Left lung (tissue), 10 donors: ENCODE data around the gene BCAS1. TPM values are rescaled to one million over a fixed set of nuclear protein-coding genes. Genes with fewer than 3 reads are reported as not detected.

Experiments used
- ATAC-seq: fragments of 200-7000 bp; cut with Tn5 transposase; one replicate; pipeline ENCODE4 v1.9.1; 2020; ENCODE audit warnings: moderate library complexity
- DNase-seq, 4 donors: peaks; one replicate each; pipeline ENCODE4 v3.0.0-alpha.2; 2013 to 2020
- H3K27ac ChIP-seq, 2 donors: fragments of 200-600 bp; sonication (generic) in 1 of 2; one replicate each; pipeline versions ENCODE4 v1.5.0 to v1.8.0; 2020 to 2021
- H3K27me3 ChIP-seq, 2 donors: fragments of 200-600 bp; sonication (generic) in 1 of 2; one replicate each; pipeline versions ENCODE4 v1.5.0 to v1.8.0; 2020 to 2021
- H3K36me3 ChIP-seq, 2 donors: fragments of 200-600 bp; sonication (generic) in 1 of 2; one replicate each; pipeline versions ENCODE4 v1.5.0 to v1.8.0; 2020 to 2021
- H3K4me1 ChIP-seq, 2 donors: fragments of 200-600 bp; one replicate each; pipeline ENCODE4 v1.8.0; 2021
- H3K4me3 ChIP-seq, 2 donors: fragments of 200-600 bp; sonication (generic) in 1 of 2; one replicate each; pipeline versions ENCODE4 v1.5.0 to v1.8.0; 2020 to 2021; ENCODE audit warnings: mild to moderate bottlenecking in 1 of 2
- H3K9me3 ChIP-seq, 2 donors: fragments of 200-600 bp; sonication (generic) in 1 of 2; one replicate each; pipeline versions ENCODE4 v1.5.0 to v1.8.0; 2020 to 2021
- CTCF ChIP-seq, 2 donors: fragments of 200-600 bp; sonication (generic) in 1 of 2; IDR thresholded peaks; one replicate each; pipeline versions ENCODE4 v1.5.0 to v1.8.0; 2021; ENCODE audit warnings: antibody characterized with exemption in 2 of 2
- intact Hi-C, 2 donors: fragments of 100-400 bp; cut with DNase I; formaldehyde crosslinking; loops; one replicate each; pipeline versions ENCODE4 v1.11.2 to v1.14.2; 2022
- polyA plus RNA-seq, 6 donors: library from polyadenylated mRNA; unstranded; fragments of 120-200 nt; gene quantifications; one replicate each; pipeline ENCODE4 v1.2.1, GENCODE V29; 2013; ENCODE audit not compliant: insufficient read length in 6 of 6
- total RNA-seq, 2 donors: library from RNA; stranded (reverse); fragmentation: NEBNext Ultra II Directional; extraction: Animal tissue kit (Norgen Biotek cat#: 25700); gene quantifications; one replicate each; pipeline ENCODE4 v1.2.1, GENCODE V29; 2021
- donor health status: DM: no; HTN: yes; CAD: no.
- donor health status: DM: no; HTN: no; CAD: no.

The BCAS1 gene
- total and polyA plus RNA-seq, 8 donors = 0.44 to 1.6 (median 0.81) TPM

- Histone ChIP-seq H3K36me3 (no peaks in the 10 kb centered on the region), H3K9me3 (no peaks in the 10 kb centered on the region), H3K27ac (no peak overlapping the region), H3K27me3 (peaks cover 0 to 10% of the 10 kb centered on the region in 2 donors), H3K4me3 (no peak overlapping the region), H3K4me1 (no peaks in the 10 kb centered on the region)
- TF ChIP-seq CTCF (IDR thresholded peaks at IDR 0.05) = no peak
- intact Hi-C loops = loop anchor here in 1 of 2 donors (5.0 kb wide), 1 partner anchor 100 kb away; no protein-coding TSS in a partner anchor
- no peak for ATAC-seq
- DNase-seq = no peak
These were observed 26.8 kb upstream of the BCAS1 start for GRCh38 chr20:54097236-54097529.

- ATAC-seq = no peak
- intact Hi-C loops = loop anchor here in 1 of 2 donors (5.0 kb wide), 1 partner anchor 101 kb away; no protein-coding TSS in a partner anchor
These were observed 25.4 kb upstream of the BCAS1 start for GRCh38 chr20:54095824-54096223.

GRCh38 chr20:54094268-54094580 lies 23.8 kb upstream of the BCAS1 start:
- no peak for TF ChIP-seq CTCF (IDR thresholded peaks at IDR 0.05)
- H3K27me3 ChIP-seq = peaks cover 0 to 10% of the 10 kb centered on the region in 2 donors
- ATAC-seq (no peak), DNase-seq (no peak)
- H3K36me3 ChIP-seq = no peaks in the 10 kb centered on the region
- no peaks in the 10 kb centered on the region for H3K4me1 ChIP-seq
- intact Hi-C loops = no loop called here
- no peak overlapping the region for H3K4me3 ChIP-seq
- no peak overlapping the region for H3K27ac ChIP-seq
- no peaks in the 10 kb centered on the region for H3K9me3 ChIP-seq

More at GRCh38 chr20:54095824-54096223, 25.4 kb upstream of the BCAS1 start:
- H3K27me3 ChIP-seq = peaks cover 0 to 10% of the 10 kb centered on the region in 2 donors
- no peak overlapping the region for H3K4me3 ChIP-seq
- H3K27ac ChIP-seq = no peak overlapping the region
- H3K9me3 ChIP-seq = no peaks in the 10 kb centered on the region
- no peak for TF ChIP-seq CTCF (IDR thresholded peaks at IDR 0.05)
- H3K36me3 ChIP-seq = no peaks in the 10 kb centered on the region
- no peak for DNase-seq
- H3K4me1 ChIP-seq = no peaks in the 10 kb centered on the region

- TF ChIP-seq CTCF (IDR thresholded peaks at IDR 0.05) = no peak
- no peaks in the 10 kb centered on the region for H3K4me1 ChIP-seq
- peaks cover 0 to 10% of the 10 kb centered on the region in 2 donors for H3K27me3 ChIP-seq
- intact Hi-C loops = no loop called here
- H3K27ac ChIP-seq = no peak overlapping the region
- no peak overlapping the region for H3K4me3 ChIP-seq
- ATAC-seq (no peak), DNase-seq (no peak)
- no peaks in the 10 kb centered on the region for H3K9me3 ChIP-seq
- no peaks in the 10 kb centered on the region for H3K36me3 ChIP-seq
These were observed 23.3 kb upstream of the BCAS1 start for GRCh38 chr20:54093423-54094267.

- no peaks in the 10 kb centered on the region for H3K9me3 ChIP-seq
- DNase-seq = no peak
- intact Hi-C loops = no loop called here
- H3K36me3 ChIP-seq = no peaks in the 10 kb centered on the region
- H3K27ac ChIP-seq = no peak overlapping the region
- H3K27me3 ChIP-seq = peaks cover 0 to 10% of the 10 kb centered on the region in 2 donors
- H3K4me1 ChIP-seq = no peaks in the 10 kb centered on the region
- ATAC-seq = no peak
- H3K4me3 ChIP-seq = no peak overlapping the region
- no peak for TF ChIP-seq CTCF (IDR thresholded peaks at IDR 0.05)
These were observed 21.6 kb upstream of the BCAS1 start for GRCh38 chr20:54092021-54092420.
